Mucosa of rectum (tissue), 2 donors: ENCODE data around the gene PHC2.

Source experiments
- H3K27ac ChIP-seq, 2 donors: one replicate each; pipeline ENCODE4 v1.7.0; 2013; ENCODE audit warnings: inconsistent platforms in 2 of 2, low read depth in 2 of 2, low read length in 2 of 2
- H3K27me3 ChIP-seq, 2 donors: one replicate each; pipeline ENCODE4 v1.7.0; 2013; ENCODE audit warnings: low read length in 2 of 2; ENCODE audit not compliant: control insufficient read depth in 2 of 2, insufficient read depth in 2 of 2
- H3K36me3 ChIP-seq, 2 donors: one replicate each; pipeline ENCODE4 v1.7.0; 2013; ENCODE audit warnings: low read length in 2 of 2; ENCODE audit not compliant: control insufficient read depth in 2 of 2, insufficient read depth in 2 of 2
- H3K4me1 ChIP-seq, 2 donors: one replicate each; pipeline ENCODE4 v1.7.0; 2013; ENCODE audit warnings: low read length in 2 of 2, mild to moderate bottlenecking in 1 of 2; ENCODE audit not compliant: control insufficient read depth in 2 of 2, insufficient read depth in 2 of 2
- H3K4me3 ChIP-seq, 2 donors: one replicate each; pipeline ENCODE4 v1.7.0; 2013; ENCODE audit warnings: low read length in 2 of 2
- H3K9ac ChIP-seq, 2 donors: one replicate each; pipeline ENCODE4 v1.7.0; 2013; ENCODE audit warnings: low read length in 2 of 2, low read depth in 1 of 2, mild to moderate bottlenecking in 1 of 2
- H3K9me3 ChIP-seq, 2 donors: one replicate each; pipeline ENCODE4 v1.7.0; 2013; ENCODE audit warnings: low read length in 2 of 2; ENCODE audit not compliant: control insufficient read depth in 2 of 2
- donor health status: healthy.
- donor health status: Normal muscosa, but diverticular disease.

The PHC2 gene

GRCh38 chr1:33307494-33307864 is 123.4 kb downstream of the PHC2 start:
- Histone ChIP-seq H3K36me3 (no peaks in the 10 kb centered on the region), H3K9ac (no peak overlapping the region), H3K4me3 (no peak overlapping the region), H3K27ac (no peak overlapping the region), H3K27me3 (no peaks in the 10 kb centered on the region), H3K9me3 (no peaks in the 10 kb centered on the region), H3K4me1 (peaks cover 0 to 6% of the 10 kb centered on the region in 2 donors)

- Histone ChIP-seq H3K4me1 (peaks cover 0 to 6% of the 10 kb centered on the region in 2 donors), H3K9ac (no peak overlapping the region), H3K9me3 (no peaks in the 10 kb centered on the region), H3K27me3 (no peaks in the 10 kb centered on the region), H3K4me3 (no peak overlapping the region), H3K27ac (no peak overlapping the region), H3K36me3 (no peaks in the 10 kb centered on the region)
Measured at GRCh38 chr1:33306653-33307493, 124.0 kb downstream of the PHC2 start.

GRCh38 chr1:33305816-33306652 is 124.9 kb downstream of the PHC2 start:
- no peak overlapping the region for H3K4me3 ChIP-seq
- H3K4me1 ChIP-seq = peaks cover 0 to 6% of the 10 kb centered on the region in 2 donors
- no peaks in the 10 kb centered on the region for H3K36me3 ChIP-seq
- H3K9ac ChIP-seq = no peak overlapping the region
- H3K9me3 ChIP-seq = no peaks in the 10 kb centered on the region
- H3K27me3 ChIP-seq = no peaks in the 10 kb centered on the region
- no peak overlapping the region for H3K27ac ChIP-seq

GRCh38 chr1:33305016-33305415 is 125.9 kb downstream of the PHC2 start:
- Histone ChIP-seq H3K4me1 (peaks cover 0 to 6% of the 10 kb centered on the region in 2 donors), H3K27ac (no peak overlapping the region), H3K9me3 (no peaks in the 10 kb centered on the region), H3K9ac (no peak overlapping the region), H3K27me3 (no peaks in the 10 kb centered on the region), H3K36me3 (no peaks in the 10 kb centered on the region), H3K4me3 (no peak overlapping the region)

- no peaks in the 10 kb centered on the region for H3K9me3 ChIP-seq
- H3K36me3 ChIP-seq = peaks cover 2 to 3% of the 10 kb centered on the region in 2 donors
- no peak overlapping the region for H3K9ac ChIP-seq
- no peak overlapping the region for H3K27ac ChIP-seq
- H3K4me3 ChIP-seq = no peak overlapping the region
- peaks cover 0 to 6% of the 10 kb centered on the region in 2 donors for H3K4me1 ChIP-seq
- H3K27me3 ChIP-seq = no peaks in the 10 kb centered on the region
Measured at GRCh38 chr1:33302325-33302724, 128.6 kb downstream of the PHC2 start.

- no peak overlapping the region for H3K27ac ChIP-seq
Measured at GRCh38 chr1:33301273-33301984, 129.5 kb downstream of the PHC2 start.

GRCh38 chr1:33300673-33301072 is 130.2 kb downstream of the PHC2 start:
- H3K27me3 ChIP-seq = no peaks in the 10 kb centered on the region
- H3K27ac ChIP-seq = no peak overlapping the region
- peaks cover 5 to 8% of the 10 kb centered on the region in 2 donors for H3K36me3 ChIP-seq
- no peak overlapping the region for H3K4me3 ChIP-seq
- no peaks in the 10 kb centered on the region for H3K4me1 ChIP-seq
- H3K9ac ChIP-seq = no peak overlapping the region
- H3K9me3 ChIP-seq = no peaks in the 10 kb centered on the region

More at GRCh38 chr1:33301273-33301984, 129.5 kb downstream of the PHC2 start:
- Histone ChIP-seq H3K9ac (no peak overlapping the region), H3K4me3 (no peak overlapping the region), H3K27me3 (no peaks in the 10 kb centered on the region), H3K36me3 (peaks cover 2 to 6% of the 10 kb centered on the region in 2 donors), H3K4me1 (no peaks in the 10 kb centered on the region), H3K9me3 (no peaks in the 10 kb centered on the region)

- Histone ChIP-seq H3K27ac (no peak overlapping the region), H3K9me3 (no peaks in the 10 kb centered on the region), H3K36me3 (peaks cover 5 to 13% of the 10 kb centered on the region in 2 donors), H3K4me1 (no peaks in the 10 kb centered on the region), H3K27me3 (no peaks in the 10 kb centered on the region), H3K4me3 (no peak overlapping the region), H3K9ac (no peak overlapping the region)
Measured at GRCh38 chr1:33299461-33300155, 131.3 kb downstream of the PHC2 start.

GRCh38 chr1:33298623-33299277 is 132.1 kb downstream of the PHC2 start:
- Histone ChIP-seq H3K36me3 (peaks cover 5 to 19% of the 10 kb centered on the region in 2 donors), H3K9me3 (no peaks in the 10 kb centered on the region), H3K27ac (no peak overlapping the region), H3K4me3 (no peak overlapping the region), H3K9ac (peak overlapping the region in 1 of 2 donors; percentile 8), H3K27me3 (no peaks in the 10 kb centered on the region), H3K4me1 (no peaks in the 10 kb centered on the region)
